Stimulated activated naive B cell treated with anti-CD40 and anti-IgM and Interleukin-4, amounts not matched to agents 10 μg/mL and 1 μg/mL and 100 μg/mL, for 72 hours (primary cell): ENCODE results near the gene C17orf67.
A peak's percentile ranks its signal among the peaks of the same experiment; 100 is the strongest.

ENCODE experiments used
- ATAC-seq, 2 donors: fragments of 150-1000 bp; cut with Tn5 transposase; replicated peaks; 2 replicates each; pipeline ENCODE4 v1.10.0; 2021; ENCODE audit warnings: moderate library complexity in 1 of 2
- DNase-seq: peaks from one replicate; pipeline ENCODE4 v3.0.0; 2021
- H3K27ac Mint-ChIP-seq: one replicate; pipeline ENCODE4 v1.8.0; 2022; ENCODE audit warnings: mild to moderate bottlenecking, mixed read lengths
- H3K27me3 Mint-ChIP-seq, 2 donors: one replicate each; pipeline ENCODE4 v1.8.0; 2022; ENCODE audit warnings: mixed read lengths in 2 of 2
- H3K36me3 Mint-ChIP-seq, 2 donors: one replicate each; pipeline ENCODE4 v1.8.0; 2022; ENCODE audit warnings: mixed read lengths in 2 of 2, mild to moderate bottlenecking in 1 of 2
- H3K4me1 Mint-ChIP-seq, 2 donors: one replicate each; pipeline ENCODE4 v1.8.0; 2022; ENCODE audit warnings: mixed read lengths in 2 of 2, mild to moderate bottlenecking in 1 of 2
- H3K4me3 Mint-ChIP-seq, 2 donors: one replicate each; pipeline ENCODE4 v1.8.0; 2022; ENCODE audit warnings: mild to moderate bottlenecking in 2 of 2, mixed read lengths in 2 of 2, moderate library complexity in 1 of 2
- H3K9me3 Mint-ChIP-seq, 2 donors: one replicate each; pipeline ENCODE4 v1.8.0; 2022; ENCODE audit warnings: mixed read lengths in 2 of 2, mild to moderate bottlenecking in 1 of 2

Gene C17orf67

GRCh38 chr17:56824503-56824902 lies 9.2 kb downstream of the C17orf67 start:
- DNase-seq, result no peak
- Mint-ChIP-seq H3K27ac (no peak overlapping the region), H3K36me3 (peaks cover 11 to 27% of the 10 kb centered on the region in 2 donors)

GRCh38 chr17:56823848-56824247 lies 9.9 kb downstream of the C17orf67 start:
- H3K27ac Mint-ChIP-seq, result no peak overlapping the region
- H3K27me3 Mint-ChIP-seq, result no peaks in the 10 kb centered on the region
- no peak overlapping the region for H3K4me3 Mint-ChIP-seq
- peaks cover 4 to 11% of the 10 kb centered on the region in 2 donors for H3K4me1 Mint-ChIP-seq
- peaks cover 8 to 25% of the 10 kb centered on the region in 2 donors for H3K36me3 Mint-ChIP-seq
- ATAC-seq (no peak), DNase-seq (no peak)
- no peaks in the 10 kb centered on the region for H3K9me3 Mint-ChIP-seq

More at GRCh38 chr17:56824503-56824902, 9.2 kb downstream of the C17orf67 start:
- Mint-ChIP-seq H3K27me3 (no peaks in the 10 kb centered on the region), H3K4me3 (no peak overlapping the region), H3K9me3 (no peaks in the 10 kb centered on the region), H3K4me1 (peaks cover 4 to 9% of the 10 kb centered on the region in 2 donors)
- no peak for ATAC-seq

GRCh38 chr17:56822725-56823124 lies 11.0 kb downstream of the C17orf67 start:
- no peaks in the 10 kb centered on the region for H3K27me3 Mint-ChIP-seq
- no peaks in the 10 kb centered on the region for H3K9me3 Mint-ChIP-seq
- peaks cover 7 to 22% of the 10 kb centered on the region in 2 donors for H3K36me3 Mint-ChIP-seq
- DNase-seq (no peak), ATAC-seq (no peak)
- H3K27ac Mint-ChIP-seq, result peak overlapping the region; percentile 47
- peaks cover 4 to 12% of the 10 kb centered on the region in 2 donors for H3K4me1 Mint-ChIP-seq
- no peak overlapping the region for H3K4me3 Mint-ChIP-seq

- Mint-ChIP-seq H3K27me3 (no peaks in the 10 kb centered on the region), H3K4me1 (peaks cover 4 to 12% of the 10 kb centered on the region in 2 donors), H3K36me3 (peaks cover 6 to 19% of the 10 kb centered on the region in 2 donors), H3K27ac (no peak overlapping the region), H3K9me3 (no peaks in the 10 kb centered on the region), H3K4me3 (no peak overlapping the region)
- ATAC-seq, result peak in 1 of 2 donors; percentile 44
- no peak for DNase-seq
Observed at GRCh38 chr17:56821847-56822534, 11.7 kb downstream of the C17orf67 start.

GRCh38 chr17:56820207-56820606 lies 13.5 kb downstream of the C17orf67 start:
- no peak overlapping the region for H3K27ac Mint-ChIP-seq
- no peak for DNase-seq
- H3K27me3 Mint-ChIP-seq, result no peaks in the 10 kb centered on the region
- no peak for ATAC-seq
- H3K9me3 Mint-ChIP-seq, result no peaks in the 10 kb centered on the region
- peaks cover 6 to 17% of the 10 kb centered on the region in 2 donors for H3K36me3 Mint-ChIP-seq
- H3K4me1 Mint-ChIP-seq, result peaks cover 4 to 12% of the 10 kb centered on the region in 2 donors
- H3K4me3 Mint-ChIP-seq, result no peak overlapping the region

DNA sequence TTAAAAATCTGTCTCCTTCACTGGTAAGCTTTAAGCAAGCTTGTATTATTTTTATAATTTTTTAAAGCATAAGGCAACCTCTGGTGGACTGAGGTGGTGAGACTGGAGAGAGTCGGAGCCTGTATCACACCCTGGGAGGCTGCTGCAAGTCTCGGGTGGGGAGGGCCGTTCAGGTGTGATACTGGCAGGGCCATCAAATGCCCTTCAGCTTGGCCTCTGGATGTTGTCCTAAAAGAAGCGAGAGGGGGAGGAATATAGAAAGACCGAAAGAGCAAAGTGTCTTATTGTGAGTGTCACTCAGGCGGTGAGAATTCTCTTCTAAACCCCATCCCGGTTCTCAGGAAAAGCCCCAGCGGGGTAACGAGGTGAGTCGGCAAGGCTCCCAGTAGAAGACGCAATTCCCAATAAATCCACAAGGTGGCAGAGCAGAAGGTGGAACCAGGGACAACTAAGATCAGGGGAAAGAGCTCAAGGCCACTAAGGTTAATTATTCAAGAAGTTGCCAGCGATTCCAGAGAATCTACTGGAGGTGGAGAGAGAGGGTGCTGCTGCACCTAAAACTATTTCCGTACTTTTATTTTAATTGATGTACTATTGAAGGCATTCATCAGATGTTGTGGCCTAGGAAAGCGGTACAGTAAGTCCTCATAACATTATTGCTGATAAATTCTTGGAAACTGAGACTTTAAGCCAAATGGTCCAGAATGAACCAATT lies 14.1 kb downstream of the C17orf67 start:
- Mint-ChIP-seq H3K4me3 (peak overlapping the region; percentile 23 to 38), H3K27ac (no peak overlapping the region), H3K36me3 (peaks cover 5 to 16% of the 10 kb centered on the region in 2 donors), H3K27me3 (no peaks in the 10 kb centered on the region), H3K4me1 (peaks cover 4 to 12% of the 10 kb centered on the region in 2 donors), H3K9me3 (no peaks in the 10 kb centered on the region)
- DNase-seq (peak; percentile 59), ATAC-seq (peak; percentile 88 to 94)

DNA sequence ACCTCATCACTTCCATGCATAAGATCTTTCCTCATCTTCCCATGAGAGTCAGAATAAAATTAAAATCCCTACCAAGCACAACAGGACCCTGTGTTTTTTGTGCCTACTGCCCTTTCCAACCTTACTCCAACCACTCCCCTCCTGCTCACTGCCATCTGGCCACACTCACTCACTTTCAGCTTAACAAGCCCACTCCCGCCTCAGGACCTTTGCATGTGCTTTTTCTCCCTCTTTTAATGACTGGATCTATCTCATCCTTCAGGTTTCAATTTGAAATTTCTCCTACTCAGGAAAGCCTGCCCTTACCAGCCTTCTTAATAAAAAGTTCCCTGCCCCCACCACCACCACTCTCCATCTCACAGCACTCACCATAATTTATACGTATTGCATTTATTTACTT lies 14.7 kb downstream of the C17orf67 start:
- Mint-ChIP-seq H3K4me3 (no peak overlapping the region), H3K36me3 (peaks cover 3 to 10% of the 10 kb centered on the region in 2 donors), H3K9me3 (no peaks in the 10 kb centered on the region), H3K27me3 (no peaks in the 10 kb centered on the region), H3K27ac (no peak overlapping the region), H3K4me1 (peaks cover 4 to 12% of the 10 kb centered on the region in 2 donors)
- ATAC-seq (no peak), DNase-seq (no peak)

GRCh38 chr17:56817066-56817465 lies 16.7 kb downstream of the C17orf67 start:
- Mint-ChIP-seq H3K4me3 (no peak overlapping the region), H3K9me3 (no peaks in the 10 kb centered on the region), H3K27me3 (no peaks in the 10 kb centered on the region), H3K4me1 (peaks cover 4 to 12% of the 10 kb centered on the region in 2 donors), H3K27ac (no peak overlapping the region), H3K36me3 (peaks cover 2 to 4% of the 10 kb centered on the region in 2 donors)
- no peak for DNase-seq
- no peak for ATAC-seq

DNA sequence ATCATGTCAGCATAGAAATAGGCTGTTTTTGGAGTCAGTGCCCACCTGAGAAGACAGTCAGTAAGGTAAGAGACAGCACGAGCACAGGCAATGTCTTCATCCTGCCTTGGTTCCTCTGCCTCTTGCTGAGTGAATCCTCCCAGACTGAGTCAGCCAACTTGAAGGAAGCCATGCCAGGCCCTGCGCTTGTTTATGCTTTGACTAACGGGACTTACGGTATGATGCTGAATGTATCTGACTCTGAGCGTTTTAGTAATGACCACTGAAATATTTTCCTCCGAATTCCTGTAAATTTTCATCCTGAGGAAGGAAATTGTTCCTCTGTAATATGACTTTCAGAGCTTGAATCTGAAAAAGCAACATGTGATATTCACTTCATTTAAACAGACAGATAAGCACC lies 18.0 kb downstream of the C17orf67 start:
- Mint-ChIP-seq H3K9me3 (no peaks in the 10 kb centered on the region), H3K27ac (no peak overlapping the region), H3K27me3 (no peaks in the 10 kb centered on the region), H3K36me3 (peaks cover 0 to 2% of the 10 kb centered on the region in 2 donors), H3K4me1 (peaks cover 4 to 12% of the 10 kb centered on the region in 2 donors), H3K4me3 (no peak overlapping the region)
- DNase-seq (no peak), ATAC-seq (no peak)

DNA sequence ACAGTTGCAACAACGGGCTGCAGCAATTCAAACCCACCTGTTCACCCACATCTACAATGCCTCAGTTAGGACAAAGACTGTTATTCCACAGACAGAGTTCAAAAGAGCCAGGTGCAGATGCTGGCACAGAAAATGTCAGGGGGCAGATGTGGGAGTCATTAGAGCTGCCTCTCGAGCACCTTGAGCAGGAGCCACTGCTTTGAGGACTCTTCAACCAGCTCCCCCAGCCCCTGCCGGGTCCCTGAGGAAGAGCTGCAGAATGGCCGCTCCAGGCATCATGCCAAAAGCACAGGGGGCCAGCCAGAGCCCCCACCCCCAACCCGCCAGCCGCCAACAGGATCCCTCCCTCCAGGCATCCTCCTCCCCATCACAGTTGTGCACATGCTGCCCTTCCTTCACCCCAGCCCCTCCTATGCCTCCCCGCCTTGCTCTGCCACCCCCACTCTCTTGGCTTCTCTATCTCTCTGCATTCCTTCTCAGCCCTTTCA lies 20.8 kb downstream of the C17orf67 start:
- Mint-ChIP-seq H3K36me3 (peaks cover 0 to 2% of the 10 kb centered on the region in 2 donors), H3K4me1 (no peaks in the 10 kb centered on the region), H3K4me3 (no peak overlapping the region), H3K27me3 (no peaks in the 10 kb centered on the region), H3K27ac (no peak overlapping the region), H3K9me3 (no peaks in the 10 kb centered on the region)
- ATAC-seq, result no peak
- no peak for DNase-seq

DNA sequence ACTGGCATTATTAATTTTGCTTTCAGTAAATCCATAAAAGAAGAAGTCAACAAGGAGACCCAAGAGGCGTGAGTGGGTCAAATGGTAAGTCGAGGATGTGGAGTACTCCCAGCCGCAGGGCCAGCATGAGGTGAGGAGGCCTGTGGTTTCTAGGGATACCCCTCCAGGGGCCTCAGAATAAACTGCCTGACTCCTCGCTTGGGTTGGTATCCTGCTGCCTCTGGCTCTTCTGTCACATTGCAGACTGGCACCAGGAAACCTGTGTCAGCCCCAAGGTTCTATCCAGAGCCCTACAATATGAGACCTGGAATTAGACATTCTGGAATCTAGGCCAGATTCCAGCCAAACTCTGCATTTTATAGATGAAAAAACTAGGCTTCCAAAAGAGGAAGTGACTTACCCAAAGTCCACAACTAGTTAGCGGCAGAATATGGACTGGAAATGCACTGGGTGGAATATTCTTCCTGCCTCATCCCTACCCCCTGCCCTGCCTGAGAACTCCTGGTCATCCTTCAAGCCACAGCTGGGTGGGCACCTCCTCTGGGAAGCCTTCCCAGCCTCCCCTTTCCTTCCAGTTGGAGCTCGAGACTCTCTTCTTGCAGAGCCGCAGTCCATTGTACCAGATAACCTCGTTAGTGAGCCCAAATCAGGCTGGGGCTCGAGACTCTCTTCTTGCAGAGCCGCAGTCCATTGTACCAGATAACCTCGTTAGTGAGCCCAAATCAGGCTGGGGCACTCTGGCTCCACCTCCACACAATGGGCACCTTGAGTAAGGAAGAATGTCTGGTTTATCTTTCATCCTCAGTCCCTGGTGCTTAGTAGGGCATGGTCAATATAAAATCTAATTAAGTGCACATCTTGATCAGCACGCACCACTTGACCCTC lies 22.6 kb downstream of the C17orf67 start:
- H3K36me3 Mint-ChIP-seq, result peaks cover 2 to 7% of the 10 kb centered on the region in 2 donors
- no peaks in the 10 kb centered on the region for H3K9me3 Mint-ChIP-seq
- ATAC-seq, result no peak
- no peaks in the 10 kb centered on the region for H3K27me3 Mint-ChIP-seq
- H3K27ac Mint-ChIP-seq, result no peak overlapping the region
- H3K4me3 Mint-ChIP-seq, result no peak overlapping the region
- H3K4me1 Mint-ChIP-seq, result no peaks in the 10 kb centered on the region
- no peak for DNase-seq

- ATAC-seq (no peak), DNase-seq (no peak)
- no peaks in the 10 kb centered on the region for H3K4me1 Mint-ChIP-seq
- H3K9me3 Mint-ChIP-seq, result no peaks in the 10 kb centered on the region
- H3K4me3 Mint-ChIP-seq, result no peak overlapping the region
- no peaks in the 10 kb centered on the region for H3K27me3 Mint-ChIP-seq
- H3K27ac Mint-ChIP-seq, result no peak overlapping the region
- peaks cover 2 to 7% of the 10 kb centered on the region in 2 donors for H3K36me3 Mint-ChIP-seq
Observed at GRCh38 chr17:56810343-56810742, 23.4 kb downstream of the C17orf67 start.

- Mint-ChIP-seq H3K9me3 (no peaks in the 10 kb centered on the region), H3K36me3 (peaks cover 2 to 7% of the 10 kb centered on the region in 2 donors), H3K4me3 (no peak overlapping the region), H3K27ac (no peak overlapping the region), H3K4me1 (no peaks in the 10 kb centered on the region), H3K27me3 (no peaks in the 10 kb centered on the region)
- DNase-seq, result no peak
- no peak for ATAC-seq
Observed at GRCh38 chr17:56809820-56810179, 23.9 kb downstream of the C17orf67 start.

GRCh38 chr17:56809106-56809819 lies 24.5 kb downstream of the C17orf67 start:
- Mint-ChIP-seq H3K27ac (no peak overlapping the region), H3K4me3 (no peak overlapping the region), H3K27me3 (no peaks in the 10 kb centered on the region), H3K4me1 (no peaks in the 10 kb centered on the region), H3K36me3 (peaks cover 2 to 7% of the 10 kb centered on the region in 2 donors), H3K9me3 (no peaks in the 10 kb centered on the region)
- no peak for ATAC-seq
- no peak for DNase-seq
